GM20000 (cell line): ENCODE data around the gene GATAD2A.

Experiments
- DNase-seq: peaks from one replicate; pipeline ENCODE4 v3.0.0; 2012; ENCODE audit warnings: low spot score
- TF ChIP-seq, protein P1 (sequence below): IDR thresholded peaks from 2 replicates; pipeline ENCODE4 v1.5.1; 2012; ENCODE audit warnings: mild to moderate bottlenecking, control low read depth; ENCODE audit errors: extremely low read depth, missing control alignments

The GATAD2A gene

GRCh38 chr19:19541616-19542015 is 136.1 kb downstream of the GATAD2A start:
- TF ChIP-seq, protein P1, sequence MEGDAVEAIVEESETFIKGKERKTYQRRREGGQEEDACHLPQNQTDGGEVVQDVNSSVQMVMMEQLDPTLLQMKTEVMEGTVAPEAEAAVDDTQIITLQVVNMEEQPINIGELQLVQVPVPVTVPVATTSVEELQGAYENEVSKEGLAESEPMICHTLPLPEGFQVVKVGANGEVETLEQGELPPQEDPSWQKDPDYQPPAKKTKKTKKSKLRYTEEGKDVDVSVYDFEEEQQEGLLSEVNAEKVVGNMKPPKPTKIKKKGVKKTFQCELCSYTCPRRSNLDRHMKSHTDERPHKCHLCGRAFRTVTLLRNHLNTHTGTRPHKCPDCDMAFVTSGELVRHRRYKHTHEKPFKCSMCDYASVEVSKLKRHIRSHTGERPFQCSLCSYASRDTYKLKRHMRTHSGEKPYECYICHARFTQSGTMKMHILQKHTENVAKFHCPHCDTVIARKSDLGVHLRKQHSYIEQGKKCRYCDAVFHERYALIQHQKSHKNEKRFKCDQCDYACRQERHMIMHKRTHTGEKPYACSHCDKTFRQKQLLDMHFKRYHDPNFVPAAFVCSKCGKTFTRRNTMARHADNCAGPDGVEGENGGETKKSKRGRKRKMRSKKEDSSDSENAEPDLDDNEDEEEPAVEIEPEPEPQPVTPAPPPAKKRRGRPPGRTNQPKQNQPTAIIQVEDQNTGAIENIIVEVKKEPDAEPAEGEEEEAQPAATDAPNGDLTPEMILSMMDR: no peak
- no peak for DNase-seq

GRCh38 chr19:19542507-19542906 is 137.0 kb downstream of the GATAD2A start:
- TF ChIP-seq, protein P1: no peak
- no peak for DNase-seq

DNA sequence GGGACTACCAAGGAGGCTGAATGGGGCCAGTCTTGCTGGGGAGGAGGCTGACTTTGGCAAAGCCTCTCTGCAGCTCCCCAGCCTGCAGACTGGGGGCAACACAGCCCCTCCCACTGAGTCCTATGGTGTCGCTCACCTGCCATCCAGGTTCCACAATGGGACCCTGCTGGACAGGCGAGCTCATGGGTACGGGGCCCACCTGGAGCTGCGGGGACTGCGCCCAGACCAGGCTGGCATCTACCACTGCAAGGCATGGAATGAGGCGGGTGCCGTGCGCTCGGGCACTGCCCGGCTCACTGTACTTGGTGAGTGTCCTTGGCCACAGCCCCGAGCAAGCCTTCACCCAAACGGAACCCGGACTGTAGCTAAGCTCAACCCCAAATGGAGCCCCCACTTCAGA is 137.6 kb downstream of the GATAD2A start:
- TF ChIP-seq, protein P1: no peak
- DNase-seq: no peak

GRCh38 chr19:19543640-19544039 is 138.2 kb downstream of the GATAD2A start:
- TF ChIP-seq, protein P1: no peak
- DNase-seq: no peak

GRCh38 chr19:19544257-19544953 is 138.9 kb downstream of the GATAD2A start:
- TF ChIP-seq, protein P1: no peak
- DNase-seq: no peak

DNA sequence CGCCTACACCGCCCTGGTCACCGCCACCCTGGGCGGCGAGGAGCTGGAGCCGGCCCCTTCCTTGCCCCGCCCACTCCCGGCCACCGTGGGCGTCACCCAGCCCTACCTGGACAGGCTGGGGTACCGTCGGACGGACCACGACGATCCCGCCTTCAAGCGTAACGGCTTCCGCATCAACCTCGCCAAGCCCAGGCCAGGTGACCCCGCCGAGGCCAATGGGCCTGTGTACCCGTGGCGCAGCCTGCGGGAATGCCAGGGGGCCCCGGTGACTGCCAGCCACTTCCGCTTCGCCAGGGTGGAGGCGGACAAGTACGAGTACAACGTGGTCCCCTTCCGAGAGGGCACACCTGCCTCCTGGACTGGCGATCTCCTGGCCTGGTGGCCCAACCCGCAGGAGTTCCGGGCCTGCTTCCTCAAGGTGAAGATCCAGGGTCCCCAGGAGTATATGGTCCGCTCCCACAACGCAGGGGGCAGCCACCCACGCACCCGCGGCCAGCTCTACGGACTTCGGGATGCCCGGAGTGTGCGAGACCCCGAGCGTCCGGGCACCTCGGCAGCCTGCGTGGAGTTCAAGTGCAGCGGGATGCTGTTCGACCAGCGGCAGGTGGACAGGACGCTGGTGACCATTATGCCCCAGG is 139.6 kb downstream of the GATAD2A start:
- TF ChIP-seq, protein P1: no peak

DNA sequence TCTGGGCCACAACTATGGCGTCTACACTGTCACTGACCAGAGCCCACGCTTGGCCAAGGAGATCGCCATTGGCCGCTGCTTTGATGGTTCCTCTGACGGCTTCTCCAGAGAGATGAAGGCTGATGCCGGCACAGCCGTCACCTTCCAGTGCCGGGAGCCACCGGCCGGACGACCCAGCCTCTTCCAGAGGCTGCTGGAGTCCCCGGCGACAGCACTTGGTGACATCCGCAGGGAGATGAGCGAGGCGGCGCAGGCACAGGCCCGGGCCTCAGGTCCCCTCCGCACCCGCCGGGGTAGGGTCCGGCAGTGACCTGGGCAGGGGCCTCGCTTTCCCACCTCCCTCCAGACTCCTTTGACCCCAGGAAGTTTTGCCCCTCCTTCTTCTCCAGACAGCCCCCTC is 140.2 kb downstream of the GATAD2A start:
- no peak for DNase-seq
- TF ChIP-seq, protein P1: no peak

More for the DNA sequence above, 139.6 kb downstream of the GATAD2A start:
- DNase-seq: no peak
